GM12875 (cell line): ENCODE data around the gene HSD17B4.
"Not testable (repeated sequence)": the region's sequence is repeated elsewhere in the genome, so short reads cannot be mapped to it uniquely, and the experiment has no call there.

Experiments used
- H3K4me3 ChIP-seq: one replicate; pipeline ENCODE4 v1.5.1; 2011; ENCODE audit warnings: low read depth, low read length, control low read depth
- TF ChIP-seq, protein P1 (sequence below): IDR thresholded peaks from 2 replicates; pipeline ENCODE4 v1.5.1; 2011; ENCODE audit warnings: low read depth, mild to moderate bottlenecking, control low read depth, inconsistent platforms, low read length, moderate library complexity, borderline replicate concordance; ENCODE audit not compliant: insufficient read depth

Gene HSD17B4

DNA sequence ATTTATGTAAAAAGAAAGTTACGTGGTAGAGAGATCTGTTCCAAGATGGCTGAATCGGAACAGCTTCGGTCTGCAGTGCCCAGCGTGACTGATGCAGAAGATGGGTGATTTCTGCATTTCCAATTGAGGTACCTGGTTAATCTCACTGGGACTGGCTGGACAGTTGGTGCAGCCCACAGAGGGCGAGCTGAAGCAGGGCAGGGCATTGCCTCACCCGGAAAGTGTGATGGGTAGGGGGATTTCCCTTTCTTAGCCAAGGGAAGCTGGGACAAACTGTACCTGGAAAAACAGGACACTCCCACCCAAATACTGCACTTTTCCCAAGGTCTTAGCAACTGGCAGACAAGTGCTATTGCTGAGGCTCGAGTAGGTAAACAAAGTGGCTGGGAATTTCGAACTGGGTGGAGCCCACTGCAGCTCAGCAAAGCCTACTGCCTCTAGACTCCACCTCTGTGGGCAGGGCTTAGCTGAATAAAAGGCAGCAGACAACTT lies 13.1 kb upstream of the HSD17B4 start:
- TF ChIP-seq, protein P1, sequence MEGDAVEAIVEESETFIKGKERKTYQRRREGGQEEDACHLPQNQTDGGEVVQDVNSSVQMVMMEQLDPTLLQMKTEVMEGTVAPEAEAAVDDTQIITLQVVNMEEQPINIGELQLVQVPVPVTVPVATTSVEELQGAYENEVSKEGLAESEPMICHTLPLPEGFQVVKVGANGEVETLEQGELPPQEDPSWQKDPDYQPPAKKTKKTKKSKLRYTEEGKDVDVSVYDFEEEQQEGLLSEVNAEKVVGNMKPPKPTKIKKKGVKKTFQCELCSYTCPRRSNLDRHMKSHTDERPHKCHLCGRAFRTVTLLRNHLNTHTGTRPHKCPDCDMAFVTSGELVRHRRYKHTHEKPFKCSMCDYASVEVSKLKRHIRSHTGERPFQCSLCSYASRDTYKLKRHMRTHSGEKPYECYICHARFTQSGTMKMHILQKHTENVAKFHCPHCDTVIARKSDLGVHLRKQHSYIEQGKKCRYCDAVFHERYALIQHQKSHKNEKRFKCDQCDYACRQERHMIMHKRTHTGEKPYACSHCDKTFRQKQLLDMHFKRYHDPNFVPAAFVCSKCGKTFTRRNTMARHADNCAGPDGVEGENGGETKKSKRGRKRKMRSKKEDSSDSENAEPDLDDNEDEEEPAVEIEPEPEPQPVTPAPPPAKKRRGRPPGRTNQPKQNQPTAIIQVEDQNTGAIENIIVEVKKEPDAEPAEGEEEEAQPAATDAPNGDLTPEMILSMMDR = no peak
- H3K4me3 ChIP-seq = no peak overlapping the region

DNA sequence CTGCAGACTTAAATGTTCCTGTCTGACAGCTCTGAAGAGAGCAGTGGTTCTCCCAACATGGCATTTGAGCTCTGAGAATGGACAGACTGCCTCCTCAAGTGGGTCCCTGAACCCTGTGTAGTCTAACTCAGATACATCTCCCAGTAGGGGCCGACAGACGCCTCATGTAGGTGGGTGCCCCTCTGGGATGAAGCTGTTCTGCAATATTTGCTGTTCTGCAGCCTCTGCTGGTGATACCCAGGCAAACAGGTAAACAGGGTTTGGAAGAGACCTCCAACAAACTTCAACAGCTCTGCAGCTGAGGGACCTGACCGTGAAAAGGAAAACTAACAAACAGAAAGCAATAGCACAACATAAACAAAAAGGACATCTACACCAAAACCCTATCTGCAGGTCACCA lies 12.7 kb upstream of the HSD17B4 start:
- not testable (repeated sequence) for H3K4me3 ChIP-seq

DNA sequence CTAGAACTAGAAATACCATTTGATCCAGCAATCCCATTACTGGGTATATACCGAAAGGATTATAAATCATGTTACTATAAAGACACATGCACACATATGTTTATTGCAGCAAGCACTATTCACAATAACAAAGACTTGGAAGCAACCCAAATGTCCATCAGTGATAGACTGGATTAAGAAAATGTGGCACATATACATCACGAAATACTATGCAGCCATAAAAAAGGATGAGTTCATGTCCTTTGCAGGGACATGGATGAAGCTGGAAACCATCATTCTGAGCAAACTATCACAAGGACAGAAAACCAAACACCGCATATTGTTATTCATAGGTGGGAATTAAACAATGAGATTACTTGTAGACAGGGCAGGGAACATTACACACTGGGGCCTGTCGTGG lies 7.7 kb upstream of the HSD17B4 start:
- H3K4me3 ChIP-seq = not testable (repeated sequence)

DNA sequence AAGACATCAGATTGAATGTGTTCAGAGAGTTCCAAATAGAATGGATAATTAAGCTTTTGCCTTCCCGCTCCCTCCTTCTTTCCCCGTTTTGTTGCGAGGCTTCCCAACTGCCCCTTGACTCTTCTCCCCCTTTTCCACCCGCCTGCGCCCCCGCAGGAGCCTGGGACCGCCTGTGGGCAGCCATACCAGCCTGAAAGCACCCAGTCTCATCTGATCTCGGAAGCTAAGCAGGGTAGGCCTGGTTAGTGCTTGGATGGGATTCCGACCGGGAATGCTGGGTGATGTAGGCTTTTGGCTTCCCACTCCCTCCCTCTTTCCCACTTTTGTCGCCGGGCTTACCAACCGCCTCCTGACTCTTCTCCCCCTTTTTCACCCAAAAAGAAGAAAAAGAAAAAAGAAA lies 6.8 kb upstream of the HSD17B4 start:
- no peak overlapping the region for H3K4me3 ChIP-seq
- TF ChIP-seq, protein P1 = no peak

DNA sequence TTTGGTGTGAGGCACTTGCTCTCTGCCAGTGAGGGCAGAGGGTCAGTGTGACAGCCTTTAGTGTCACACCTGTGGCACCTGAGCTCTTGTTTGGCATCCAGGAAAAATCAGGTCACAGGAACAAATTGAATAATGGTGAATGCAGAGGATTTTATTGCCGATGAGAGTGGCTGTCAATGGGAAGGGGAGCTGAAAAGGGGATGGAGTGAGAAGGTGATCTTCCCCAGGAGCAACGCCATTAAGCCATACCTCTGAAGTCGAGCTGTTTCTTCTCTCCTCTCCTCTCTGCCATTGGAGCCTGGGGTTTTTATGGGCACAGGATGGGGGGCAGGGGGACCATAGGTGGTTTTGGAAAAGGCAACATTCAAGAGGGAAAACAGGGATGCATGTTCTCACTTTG lies 2.4 kb upstream of the HSD17B4 start:
- TF ChIP-seq, protein P1 = no peak
- H3K4me3 ChIP-seq = no peak overlapping the region

DNA sequence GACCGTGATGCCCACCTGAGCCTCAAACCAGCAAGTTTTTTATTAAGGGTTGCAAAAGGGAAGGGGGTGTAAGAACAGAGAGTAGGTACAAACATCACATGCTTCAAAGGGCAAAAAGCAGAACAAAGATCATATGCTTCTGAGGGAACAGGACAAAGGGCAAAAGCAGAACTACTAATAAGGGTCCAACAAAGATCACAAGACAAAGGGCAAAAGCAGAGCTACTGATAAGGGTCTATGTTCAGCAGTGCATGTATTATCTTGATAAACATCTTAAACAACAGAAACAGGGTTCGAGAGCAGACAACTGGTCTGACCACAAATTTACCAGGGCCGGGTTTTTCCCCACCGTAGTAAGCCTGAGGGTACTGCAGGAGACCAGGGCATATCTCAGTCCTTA lies 1.7 kb upstream of the HSD17B4 start:
- not testable (repeated sequence) for H3K4me3 ChIP-seq

DNA sequence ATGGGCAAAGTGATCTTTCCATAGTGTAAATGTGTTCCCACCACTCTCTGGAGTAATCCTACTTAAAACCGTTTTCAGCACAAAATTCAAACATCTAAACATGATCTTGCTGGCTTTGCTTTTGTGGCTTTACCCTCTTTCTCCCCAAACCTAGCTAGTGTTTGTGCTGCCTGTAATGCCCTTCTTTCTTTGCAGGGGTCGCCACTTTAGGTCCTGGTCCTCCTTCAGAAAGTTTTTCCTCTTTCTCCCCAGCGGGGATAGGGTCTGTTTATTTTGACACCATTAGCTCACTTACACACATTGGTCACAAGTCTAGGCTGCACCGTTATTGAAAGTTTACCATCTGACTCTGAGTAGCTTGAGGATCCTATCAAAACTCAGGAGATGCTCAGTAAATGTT lies 736 bp upstream of the HSD17B4 start:
- TF ChIP-seq, protein P1 = no peak
- H3K4me3 ChIP-seq = no peak overlapping the region

DNA sequence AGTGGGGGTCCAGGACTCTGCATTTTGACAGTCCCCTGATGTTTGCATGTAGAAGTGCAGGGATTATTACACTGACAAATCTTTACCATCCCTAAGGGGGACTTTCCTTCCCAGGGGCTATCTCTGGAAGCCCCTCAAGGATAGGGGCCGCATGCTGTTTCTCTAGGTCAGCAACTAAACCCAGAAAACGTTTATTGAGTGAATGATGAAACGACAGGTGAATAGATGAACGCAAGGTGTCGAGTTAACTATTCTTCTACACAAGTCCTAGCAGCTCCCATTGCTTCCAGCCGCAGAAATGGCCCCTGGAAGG lies 281 bp upstream of the HSD17B4 start:
- TF ChIP-seq, protein P1 = no peak
- H3K4me3 ChIP-seq = peak overlapping the region; percentile 91

DNA sequence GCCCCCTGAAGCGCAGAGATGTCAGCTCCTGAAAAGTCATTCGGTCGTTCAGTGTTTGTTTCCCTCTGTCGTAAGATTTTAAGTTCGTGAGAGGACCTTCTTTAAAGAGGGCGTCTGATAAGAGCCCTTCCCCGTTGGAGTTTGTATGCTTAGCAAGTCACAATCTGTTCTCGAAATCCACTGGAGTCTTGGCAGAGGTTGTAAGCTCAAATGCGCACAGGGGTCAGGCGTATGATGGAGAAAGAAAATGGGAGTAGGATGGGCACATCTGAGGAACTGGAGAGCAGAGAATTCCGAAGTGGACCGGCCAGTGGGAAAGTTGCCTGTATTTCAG lies 710 bp downstream of the HSD17B4 start:
- H3K4me3 ChIP-seq = peak overlapping the region; percentile 91
- TF ChIP-seq, protein P1 = no peak
